GM12873 (cell line): ENCODE data around the gene CCDC88C.

Experiments
- CTCF ChIP-seq: IDR thresholded peaks from 2 replicates; pipeline ENCODE4 v1.5.1; 2012; ENCODE audit warnings: low read depth, mild to moderate bottlenecking, moderate library complexity, low read length, control low read depth; ENCODE audit not compliant: insufficient read depth; ENCODE audit errors: missing control alignments

The CCDC88C gene

GRCh38 chr14:91232052-91232451, 185.6 kb downstream of the CCDC88C start:
- TF ChIP-seq CTCF: no peak

DNA sequence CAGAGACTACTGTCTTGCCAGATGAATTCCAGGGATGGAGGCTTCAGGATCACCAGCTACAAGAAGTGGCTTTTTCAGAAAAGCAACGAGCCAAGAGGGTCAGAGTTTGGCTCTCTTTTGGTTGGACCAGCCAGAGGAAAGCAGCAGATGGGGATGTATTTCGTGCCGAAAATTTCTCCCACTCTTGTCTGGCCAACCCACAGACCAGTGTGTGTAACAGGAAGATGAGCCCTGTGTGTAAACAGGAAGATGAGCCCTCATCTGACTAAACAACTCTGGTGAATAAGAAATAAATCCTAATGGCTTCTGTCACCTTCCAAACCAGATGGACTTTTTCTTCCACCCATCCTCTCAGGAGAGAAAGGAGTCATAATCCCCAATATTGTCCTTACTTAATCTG, 186.2 kb downstream of the CCDC88C start:
- TF ChIP-seq CTCF: no peak

GRCh38 chr14:91230397-91231035, 187.1 kb downstream of the CCDC88C start:
- no peak for TF ChIP-seq CTCF

DNA sequence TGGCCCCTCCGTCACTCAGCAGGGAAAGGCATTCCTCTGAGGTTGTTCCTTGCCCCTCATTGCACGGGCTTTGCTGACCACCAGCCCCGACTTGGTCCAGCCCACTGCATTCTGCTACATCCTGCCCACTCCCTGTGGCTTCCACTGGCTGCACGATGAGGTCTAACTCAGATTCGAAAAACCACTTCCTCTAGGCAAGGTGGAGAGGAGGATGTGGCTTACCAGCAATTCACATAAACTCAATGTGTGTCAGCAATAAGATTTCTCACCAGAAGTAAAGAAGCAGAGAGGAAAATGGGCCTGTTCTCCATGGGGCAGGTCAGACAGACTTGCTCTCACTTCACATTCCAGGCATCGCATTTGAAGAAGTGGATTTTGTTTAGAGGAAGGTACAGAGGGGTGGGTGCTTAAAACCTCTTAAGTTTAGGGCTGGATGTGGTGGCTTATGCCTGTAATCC, 187.8 kb downstream of the CCDC88C start:
- TF ChIP-seq CTCF: no peak

DNA sequence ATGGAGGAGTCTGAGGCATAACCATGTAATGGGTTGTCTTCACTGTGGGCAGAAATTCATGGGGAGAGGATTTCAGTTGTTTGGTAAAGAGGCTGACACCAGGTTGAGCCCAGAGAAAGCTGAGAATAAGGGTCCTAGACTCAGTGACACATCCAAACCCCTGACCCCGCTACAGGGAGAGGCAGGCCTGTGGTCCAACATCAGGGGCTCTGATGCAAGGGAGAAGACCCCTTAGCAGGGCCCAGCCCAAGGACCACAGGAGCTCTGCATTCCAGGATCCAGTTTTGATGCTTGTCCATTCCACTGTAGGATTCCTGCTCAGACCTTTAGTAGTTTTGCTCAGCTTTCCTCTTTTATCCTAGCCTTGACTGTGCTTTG, 188.6 kb downstream of the CCDC88C start:
- no peak for TF ChIP-seq CTCF

DNA sequence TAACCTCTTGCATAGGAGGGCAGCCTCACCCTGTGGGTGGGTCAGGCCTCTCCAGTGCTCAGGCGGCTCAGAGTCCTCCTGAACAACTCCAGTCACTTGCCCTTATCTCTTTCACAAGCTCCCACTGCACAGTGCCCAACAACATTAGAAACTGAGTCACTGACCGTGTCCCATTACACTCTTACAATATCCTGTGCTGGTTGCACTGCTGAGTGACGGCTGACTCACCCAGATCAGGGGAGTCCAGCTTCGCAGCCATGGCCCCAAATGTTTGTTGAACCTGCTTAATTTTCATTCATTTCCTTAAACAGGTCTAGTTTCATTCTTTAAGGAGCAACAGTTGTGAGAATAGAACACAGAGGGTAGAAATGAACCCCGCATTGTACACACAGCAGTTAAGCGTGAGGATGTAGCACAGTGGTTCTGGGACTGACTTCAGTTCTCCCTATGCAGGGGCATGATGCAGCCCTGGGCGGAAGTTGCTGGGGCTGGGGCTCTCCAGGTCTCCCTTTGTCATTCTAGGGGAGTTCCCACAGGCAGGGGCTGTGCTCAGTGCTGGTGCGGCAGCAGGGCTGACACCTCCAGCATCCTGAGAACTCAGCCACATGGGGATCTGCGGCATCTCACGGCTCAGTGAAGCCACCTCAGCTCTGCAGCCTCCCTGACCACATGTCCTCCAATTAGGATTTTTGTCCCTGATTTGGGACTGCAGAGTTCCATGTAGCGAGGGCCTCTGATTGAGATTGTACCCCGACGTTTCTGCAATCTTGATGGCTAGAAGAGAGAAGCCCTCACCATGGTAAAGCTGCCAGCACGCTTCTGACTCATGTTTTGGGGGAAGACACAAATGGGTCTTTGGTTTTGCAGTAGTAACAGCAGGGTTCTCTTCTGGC, 189.3 kb downstream of the CCDC88C start:
- TF ChIP-seq CTCF: no peak

DNA sequence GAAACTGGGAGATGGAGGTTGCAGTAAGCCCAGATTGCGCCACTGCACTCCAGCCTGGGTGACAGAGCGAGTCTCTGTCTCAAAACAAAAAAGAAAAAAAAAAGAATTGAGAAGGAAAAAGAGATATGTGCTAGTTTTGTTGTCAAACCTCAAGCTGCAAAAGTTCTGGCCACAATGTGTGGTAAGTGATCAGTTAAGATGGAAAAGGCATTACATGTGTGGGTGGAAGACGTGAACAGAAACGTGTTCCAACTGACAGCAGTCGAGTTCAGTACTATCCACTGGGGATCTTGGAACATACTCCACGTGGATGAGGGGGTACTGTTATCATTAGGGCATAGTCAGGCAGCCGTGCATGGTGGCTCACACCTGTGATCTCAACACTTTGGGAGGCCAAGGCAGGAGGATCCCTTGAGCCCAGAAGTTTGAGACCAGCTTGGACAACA, 190.4 kb downstream of the CCDC88C start:
- TF ChIP-seq CTCF: no peak
